GM18909 (cell line): ENCODE results near the gene TNS4.

Experiments used
- ATAC-seq: cut with Tn5 transposase; IDR thresholded peaks from one replicate; pipeline ENCODE4 v1.9.1; 2021; ENCODE audit warnings: mild to moderate bottlenecking; ENCODE audit not compliant: unreplicated experiment, poor library complexity

TNS4 gene

GRCh38 chr17:40459636-40460603 lies 41.5 kb downstream of the TNS4 start:
- ATAC-seq: no peak

GRCh38 chr17:40458851-40459482 lies 42.5 kb downstream of the TNS4 start:
- ATAC-seq: no peak

GRCh38 chr17:40457964-40458791 lies 43.2 kb downstream of the TNS4 start:
- ATAC-seq: no peak

- ATAC-seq: no peak
These were observed 44.1 kb downstream of the TNS4 start for GRCh38 chr17:40457369-40457768.

GRCh38 chr17:40456396-40456951 lies 44.9 kb downstream of the TNS4 start:
- ATAC-seq: no peak

- ATAC-seq: no peak
These were observed 46.8 kb downstream of the TNS4 start for GRCh38 chr17:40454613-40454995.

GRCh38 chr17:40453881-40454612 lies 47.4 kb downstream of the TNS4 start:
- ATAC-seq: no peak

GRCh38 chr17:40452921-40453378 lies 48.5 kb downstream of the TNS4 start:
- ATAC-seq: no peak

GRCh38 chr17:40452216-40452787 lies 49.1 kb downstream of the TNS4 start:
- ATAC-seq: no peak

GRCh38 chr17:40451420-40451819 lies 50.0 kb downstream of the TNS4 start:
- ATAC-seq: no peak

GRCh38 chr17:40450175-40450574 lies 51.2 kb downstream of the TNS4 start:
- ATAC-seq: no peak

GRCh38 chr17:40448639-40449261 lies 52.7 kb downstream of the TNS4 start:
- ATAC-seq: no peak

GRCh38 chr17:40448213-40448638 lies 53.2 kb downstream of the TNS4 start:
- no peak for ATAC-seq

- ATAC-seq: no peak
These were observed 53.6 kb downstream of the TNS4 start for GRCh38 chr17:40447806-40448205.

GRCh38 chr17:40447148-40447644 lies 54.2 kb downstream of the TNS4 start:
- ATAC-seq: no peak

- no peak for ATAC-seq
These were observed 55.5 kb downstream of the TNS4 start for GRCh38 chr17:40445751-40446468.

- no peak for ATAC-seq
These were observed 57.2 kb downstream of the TNS4 start for GRCh38 chr17:40443988-40444899.
